NB4 (cell line): ENCODE measurements around the gene PEPD.

Source experiments
- CTCF ChIP-seq: IDR thresholded peaks from one replicate; pipeline ENCODE4 v1.5.1; 2012; ENCODE audit warnings: low read depth, low read length
- MAX ChIP-seq: IDR thresholded peaks from 2 replicates; pipeline ENCODE4 v1.6.1; 2011; ENCODE audit warnings: low read depth, low read length

- TF ChIP-seq CTCF (no peak), MAX (no peak)
Measured at GRCh38 chr19:33405254-33405552, 116.4 kb downstream of the PEPD start.
